Peyer's patch (tissue), 4 donors: ENCODE data around the gene GPRC5A. TPM values are rescaled to one million over a fixed set of nuclear protein-coding genes. Genes with fewer than 3 reads are reported as not detected.

Experiments used
- DNase-seq, 3 donors: peaks; one replicate each; pipeline ENCODE4 v3.0.0-alpha.2; 2017 to 2019
- H3K27ac ChIP-seq, 4 donors: fragments of 200-600 bp; sonication (generic); one replicate each; pipeline ENCODE4 v1.5.1; 2016 to 2019
- H3K27me3 ChIP-seq, 2 donors: fragments of 200-600 bp; sonication (generic); one replicate each; pipeline ENCODE4 v1.5.1; 2019
- H3K36me3 ChIP-seq, 3 donors: fragments of 200-600 bp; sonication (generic); one replicate each; pipeline ENCODE4 v1.5.1; 2016 to 2019
- H3K4me1 ChIP-seq, 4 donors: fragments of 200-600 bp; sonication (generic); one replicate each; pipeline ENCODE4 v1.5.1; 2016 to 2019
- H3K4me3 ChIP-seq, 4 donors: fragments of 200-600 bp; sonication (generic); 1 replicate in 3 of 4; 2 replicates in 1 of 4; pipeline ENCODE4 v1.5.1; 2016 to 2019; ENCODE audit warnings: mild to moderate bottlenecking in 1 of 4
- H3K9me3 ChIP-seq, 4 donors: fragments of 200-600 bp; sonication (generic); one replicate each; pipeline ENCODE4 v1.5.1; 2016 to 2019; ENCODE audit warnings: mild to moderate bottlenecking in 1 of 4
- POLR2A ChIP-seq, 2 donors: fragments of 450-650 bp; IDR thresholded peaks; one replicate each; pipeline ENCODE4 v1.5.1; 2017; ENCODE audit warnings: antibody characterized with exemption in 2 of 2, mild to moderate bottlenecking in 2 of 2, moderate library complexity in 2 of 2
- total RNA-seq, 4 donors: library from RNA; depleted of rRNA; stranded (reverse); fragments of >200 nt; gene quantifications; one replicate each; pipeline ENCODE4 v1.1.0, GENCODE V29; 2016
- TF ChIP-seq, protein P1 (sequence below), 6 experiments: fragments of 450-650 bp in 4 of 6; fragments of 200-600 bp in 2 of 6; sonication (generic) in 1 of 6; IDR thresholded peaks; one replicate each; pipeline ENCODE4 v1.5.1; 2017 to 2019; ENCODE audit warnings: antibody characterized with exemption in 6 of 6, mild to moderate bottlenecking in 3 of 6, moderate library complexity in 1 of 6

Gene GPRC5A
- total RNA-seq, 4 donors from 2014 or later, result 16.5 to 106 (median 91.1) TPM

DNA sequence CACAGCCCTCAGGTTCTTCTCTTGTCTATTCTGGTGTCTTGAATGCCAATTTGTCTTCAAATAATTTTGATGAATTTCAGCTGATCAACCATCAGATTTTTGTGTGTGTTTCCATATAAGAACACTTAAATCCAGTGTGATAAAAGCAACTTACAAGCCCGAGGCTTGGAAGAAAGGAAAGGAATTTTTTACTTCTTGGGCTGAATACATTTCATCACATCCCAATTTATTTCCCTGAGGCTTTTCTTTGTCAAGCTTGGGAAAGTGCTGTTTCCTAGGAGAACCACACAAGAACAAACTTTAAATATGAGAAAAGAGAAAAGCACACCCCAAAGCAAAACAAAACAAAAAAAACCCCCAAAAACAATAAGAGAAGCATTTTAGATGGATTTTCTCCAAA is 34.0 kb downstream of the GPRC5A start:
- H3K4me1 ChIP-seq, result peaks cover 0 to 9% (median 0%) of the 10 kb centered on the region in 4 donors
- no peaks in the 10 kb centered on the region for H3K27me3 ChIP-seq
- no peak for DNase-seq
- H3K27ac ChIP-seq, result no peak overlapping the region
- no peak overlapping the region for H3K4me3 ChIP-seq
- no peaks in the 10 kb centered on the region for H3K36me3 ChIP-seq
- no peak for TF ChIP-seq POLR2A (IDR thresholded peaks at IDR 0.05)
- TF ChIP-seq, protein P1, sequence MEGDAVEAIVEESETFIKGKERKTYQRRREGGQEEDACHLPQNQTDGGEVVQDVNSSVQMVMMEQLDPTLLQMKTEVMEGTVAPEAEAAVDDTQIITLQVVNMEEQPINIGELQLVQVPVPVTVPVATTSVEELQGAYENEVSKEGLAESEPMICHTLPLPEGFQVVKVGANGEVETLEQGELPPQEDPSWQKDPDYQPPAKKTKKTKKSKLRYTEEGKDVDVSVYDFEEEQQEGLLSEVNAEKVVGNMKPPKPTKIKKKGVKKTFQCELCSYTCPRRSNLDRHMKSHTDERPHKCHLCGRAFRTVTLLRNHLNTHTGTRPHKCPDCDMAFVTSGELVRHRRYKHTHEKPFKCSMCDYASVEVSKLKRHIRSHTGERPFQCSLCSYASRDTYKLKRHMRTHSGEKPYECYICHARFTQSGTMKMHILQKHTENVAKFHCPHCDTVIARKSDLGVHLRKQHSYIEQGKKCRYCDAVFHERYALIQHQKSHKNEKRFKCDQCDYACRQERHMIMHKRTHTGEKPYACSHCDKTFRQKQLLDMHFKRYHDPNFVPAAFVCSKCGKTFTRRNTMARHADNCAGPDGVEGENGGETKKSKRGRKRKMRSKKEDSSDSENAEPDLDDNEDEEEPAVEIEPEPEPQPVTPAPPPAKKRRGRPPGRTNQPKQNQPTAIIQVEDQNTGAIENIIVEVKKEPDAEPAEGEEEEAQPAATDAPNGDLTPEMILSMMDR (IDR thresholded peaks at IDR 0.05), result no peak
- H3K9me3 ChIP-seq, result no peaks in the 10 kb centered on the region

DNA sequence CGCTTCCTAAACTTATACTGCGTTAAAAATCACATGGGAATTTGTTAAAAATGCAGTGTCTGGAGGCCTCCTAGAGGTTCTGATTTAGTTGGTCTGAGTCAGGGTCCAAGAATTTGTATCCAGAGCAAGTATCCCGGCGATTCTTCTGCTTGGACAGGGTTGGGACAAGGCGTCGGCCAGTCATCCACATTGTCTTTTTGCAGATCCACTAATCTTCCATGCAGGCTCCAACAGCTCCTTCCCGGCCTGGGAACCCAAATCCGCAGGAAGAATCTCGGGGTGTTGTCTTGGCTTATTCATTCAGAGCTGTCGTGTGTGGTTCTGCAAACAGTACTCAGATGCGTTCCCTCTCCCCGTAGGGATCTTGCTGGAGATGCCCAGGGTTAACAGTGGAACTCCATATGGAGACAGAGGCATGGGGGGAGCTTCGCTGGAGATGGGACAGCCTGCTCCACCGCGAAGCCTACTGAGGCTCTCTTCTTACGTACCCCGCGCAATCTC is 35.3 kb downstream of the GPRC5A start:
- no peak for DNase-seq
- H3K27me3 ChIP-seq, result no peaks in the 10 kb centered on the region
- peak overlapping the region in 2 of 4 donors; percentile 14 to 18 for H3K4me3 ChIP-seq
- peak overlapping the region in 2 of 4 donors; percentile 58 to 82 for H3K27ac ChIP-seq
- H3K9me3 ChIP-seq, result no peaks in the 10 kb centered on the region
- TF ChIP-seq, protein P1 (IDR thresholded peaks at IDR 0.05), result no peak
- no peak for TF ChIP-seq POLR2A (IDR thresholded peaks at IDR 0.05)
- peaks cover 0 to 9% (median 0%) of the 10 kb centered on the region in 4 donors for H3K4me1 ChIP-seq
- H3K36me3 ChIP-seq, result no peaks in the 10 kb centered on the region

DNA sequence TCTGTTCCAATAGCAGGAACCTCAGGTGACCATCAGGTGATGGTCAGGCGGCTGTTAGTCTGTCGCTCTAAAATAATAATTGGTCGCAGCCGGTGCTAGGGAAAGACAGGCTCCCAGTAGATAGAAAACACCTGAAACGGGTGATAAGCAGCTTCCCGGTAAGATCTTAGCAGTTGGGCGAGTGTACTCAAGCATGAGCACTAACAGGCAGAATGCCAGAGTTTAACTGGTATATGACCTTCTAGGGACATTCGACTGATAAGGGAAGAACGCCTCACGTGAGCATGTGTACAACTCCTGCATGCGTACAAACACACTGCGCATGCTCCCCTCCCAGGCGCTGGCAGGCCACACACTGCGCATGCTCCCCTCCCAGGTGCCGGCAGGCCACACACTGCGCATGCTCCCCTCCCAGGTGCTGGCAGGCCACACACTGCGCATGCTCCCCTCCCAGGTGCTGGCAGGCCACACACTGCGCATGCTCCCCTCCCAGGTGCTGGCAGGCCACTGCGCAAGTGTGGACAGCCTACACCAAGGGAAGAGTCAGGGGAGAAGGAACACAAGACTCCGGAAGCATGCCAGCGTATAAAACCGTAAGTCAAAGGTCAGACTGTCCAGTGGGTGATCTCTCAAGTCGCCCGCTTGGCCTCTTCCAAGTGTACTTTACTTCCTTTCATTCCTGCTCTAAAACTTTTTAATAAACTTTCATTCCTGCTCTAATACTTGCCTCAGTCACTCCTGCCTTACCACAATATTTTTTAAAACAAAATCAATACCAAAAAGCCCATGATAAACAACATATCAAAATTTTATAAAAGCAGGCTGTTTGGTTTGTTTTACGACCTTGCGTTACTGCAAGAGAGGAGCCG is 36.1 kb downstream of the GPRC5A start:
- Histone ChIP-seq H3K9me3 (no peaks in the 10 kb centered on the region), H3K4me1 (peaks cover 0 to 9% (median 0%) of the 10 kb centered on the region in 4 donors), H3K4me3 (peak overlapping the region in 3 of 4 donors; percentile 30 to 36 (median 33)), H3K36me3 (no peaks in the 10 kb centered on the region), H3K27ac (peak overlapping the region in 3 of 4 donors; percentile 50 to 82 (median 58)), H3K27me3 (no peaks in the 10 kb centered on the region)
- DNase-seq, result peak; percentile 25 to 92 (median 89)
- TF ChIP-seq, protein P1 (IDR thresholded peaks at IDR 0.05), result no peak
- peak; percentile 37 to 70 for TF ChIP-seq POLR2A (IDR thresholded peaks at IDR 0.05)

DNA sequence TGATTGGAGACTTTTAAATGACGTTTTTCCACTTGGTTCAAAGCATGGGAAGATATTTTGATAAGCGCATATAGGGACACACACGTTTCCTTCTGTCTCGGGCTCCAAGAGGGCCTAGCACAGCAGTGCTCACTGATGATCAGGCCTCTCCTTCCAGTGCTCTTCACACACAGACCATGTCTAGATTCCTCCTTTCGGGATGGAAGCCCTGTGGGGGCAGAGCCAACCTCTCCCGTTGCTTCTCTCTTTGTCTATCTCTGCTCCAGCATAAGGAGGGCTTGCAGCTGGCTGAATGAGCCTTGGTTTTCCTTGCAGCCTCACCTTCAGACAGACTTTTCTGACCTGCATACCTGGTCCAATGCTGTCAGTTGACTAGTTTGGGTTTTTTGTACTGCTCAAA is 38.3 kb downstream of the GPRC5A start:
- H3K9me3 ChIP-seq, result no peaks in the 10 kb centered on the region
- no peak overlapping the region for H3K4me3 ChIP-seq
- peaks cover 0 to 9% (median 0%) of the 10 kb centered on the region in 4 donors for H3K4me1 ChIP-seq
- H3K36me3 ChIP-seq, result no peaks in the 10 kb centered on the region
- DNase-seq, result no peak
- no peak for TF ChIP-seq POLR2A (IDR thresholded peaks at IDR 0.05)
- TF ChIP-seq, protein P1 (IDR thresholded peaks at IDR 0.05), result no peak
- no peak overlapping the region for H3K27ac ChIP-seq
- H3K27me3 ChIP-seq, result no peaks in the 10 kb centered on the region

DNA sequence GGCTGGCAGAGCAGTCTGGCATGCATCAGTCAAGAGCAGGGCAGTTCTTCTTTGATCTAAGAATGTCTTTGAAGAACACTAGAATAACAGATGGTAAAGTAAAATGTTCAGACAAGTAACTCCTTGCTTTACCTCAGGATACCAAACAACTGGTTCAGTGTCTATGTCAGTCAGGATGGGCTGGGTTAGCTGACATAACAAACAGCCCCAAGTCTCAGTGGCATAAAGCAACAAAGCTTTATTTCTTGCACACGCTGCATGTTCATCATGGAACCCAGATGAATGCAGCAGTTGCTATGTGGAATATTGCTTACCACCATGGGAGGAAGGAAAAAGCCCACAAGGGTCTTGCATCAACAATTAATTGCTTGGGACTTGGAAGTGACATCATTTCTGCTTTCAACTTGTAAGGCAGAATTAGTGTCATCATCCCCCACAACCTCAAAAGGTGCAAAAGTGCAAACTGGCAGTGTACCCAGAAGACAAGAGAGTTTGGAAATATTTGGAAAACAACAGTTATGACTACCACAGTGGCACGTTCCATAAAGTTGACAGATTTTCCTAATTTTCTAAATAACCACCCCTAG is 39.4 kb downstream of the GPRC5A start:
- TF ChIP-seq, protein P1 (IDR thresholded peaks at IDR 0.05), result no peak
- TF ChIP-seq POLR2A (IDR thresholded peaks at IDR 0.05), result no peak
- H3K36me3 ChIP-seq, result no peaks in the 10 kb centered on the region

More for the DNA sequence above, 39.4 kb downstream of the GPRC5A start:
- Histone ChIP-seq H3K27ac (no peak overlapping the region), H3K4me1 (peaks cover 0 to 9% (median 0%) of the 10 kb centered on the region in 4 donors), H3K9me3 (no peaks in the 10 kb centered on the region), H3K27me3 (no peaks in the 10 kb centered on the region), H3K4me3 (no peak overlapping the region)
- no peak for DNase-seq
